Measurements from ENCODE around the gene FTO. TPM values are rescaled to one million over a fixed set of nuclear protein-coding genes. Genes with fewer than 3 reads are reported as not detected.
A peak's percentile ranks its signal among the peaks of the same experiment; 100 is the strongest.

The FTO gene
- total RNA-seq, 1 donor from 2014 or later = 98.6 TPM

DNA sequence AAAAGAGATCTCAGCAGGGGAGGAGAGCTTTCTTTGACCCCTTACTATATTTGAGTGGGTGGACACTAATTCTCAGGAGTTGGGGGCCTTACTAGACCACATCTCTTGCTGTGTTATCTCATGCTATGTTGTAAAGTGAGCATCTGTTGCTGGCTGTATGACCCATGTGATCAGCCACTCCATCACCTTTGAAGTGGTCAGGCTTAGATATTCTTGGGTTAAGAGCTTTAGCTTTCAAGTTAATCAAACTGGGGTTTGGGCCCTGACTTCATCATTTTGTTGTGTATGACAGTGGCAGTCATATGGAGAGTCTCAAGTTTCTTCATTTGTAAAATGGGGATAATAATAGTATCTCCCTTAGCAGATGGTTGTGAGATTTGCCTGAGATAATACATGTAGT, 201.1 kb downstream of the FTO start:
- no peak overlapping the region for H3K4me3 ChIP-seq
- DNase-seq (no peak), ATAC-seq (no peak)
- no peak overlapping the region for H3K27ac ChIP-seq
- H3K27me3 ChIP-seq (ENCODE audit: low read depth) = no peaks in the 10 kb centered on the region
- H3K9me3 ChIP-seq = no peaks in the 10 kb centered on the region
- H3K36me3 ChIP-seq = no peaks in the 10 kb centered on the region
- TF ChIP-seq, protein P1, sequence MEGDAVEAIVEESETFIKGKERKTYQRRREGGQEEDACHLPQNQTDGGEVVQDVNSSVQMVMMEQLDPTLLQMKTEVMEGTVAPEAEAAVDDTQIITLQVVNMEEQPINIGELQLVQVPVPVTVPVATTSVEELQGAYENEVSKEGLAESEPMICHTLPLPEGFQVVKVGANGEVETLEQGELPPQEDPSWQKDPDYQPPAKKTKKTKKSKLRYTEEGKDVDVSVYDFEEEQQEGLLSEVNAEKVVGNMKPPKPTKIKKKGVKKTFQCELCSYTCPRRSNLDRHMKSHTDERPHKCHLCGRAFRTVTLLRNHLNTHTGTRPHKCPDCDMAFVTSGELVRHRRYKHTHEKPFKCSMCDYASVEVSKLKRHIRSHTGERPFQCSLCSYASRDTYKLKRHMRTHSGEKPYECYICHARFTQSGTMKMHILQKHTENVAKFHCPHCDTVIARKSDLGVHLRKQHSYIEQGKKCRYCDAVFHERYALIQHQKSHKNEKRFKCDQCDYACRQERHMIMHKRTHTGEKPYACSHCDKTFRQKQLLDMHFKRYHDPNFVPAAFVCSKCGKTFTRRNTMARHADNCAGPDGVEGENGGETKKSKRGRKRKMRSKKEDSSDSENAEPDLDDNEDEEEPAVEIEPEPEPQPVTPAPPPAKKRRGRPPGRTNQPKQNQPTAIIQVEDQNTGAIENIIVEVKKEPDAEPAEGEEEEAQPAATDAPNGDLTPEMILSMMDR (IDR thresholded peaks at IDR 0.05) = no peak
- intact Hi-C loops (cut with DNase I) = no loop called here
- H3K4me1 ChIP-seq = peaks cover 15% of the 10 kb centered on the region

DNA sequence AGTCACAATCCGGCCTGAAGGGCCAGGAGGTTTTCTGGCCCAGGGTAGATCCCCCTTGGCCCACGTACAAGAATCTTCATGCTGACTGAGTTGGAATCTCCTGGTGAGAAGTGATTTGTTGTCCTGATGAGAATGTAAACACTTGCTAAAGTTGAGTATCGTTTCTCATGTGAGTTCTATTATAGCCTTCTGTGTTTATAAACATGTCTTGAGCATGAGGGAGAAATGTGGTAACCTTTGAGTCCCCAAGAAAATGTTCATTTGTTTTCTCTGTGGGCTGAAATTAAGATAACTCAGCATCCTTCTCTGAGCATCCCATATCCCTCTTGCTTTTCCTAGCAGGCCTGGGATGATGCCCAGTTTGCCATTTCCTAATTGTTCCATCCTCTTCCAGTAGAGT, 204.8 kb downstream of the FTO start:
- H3K4me1 ChIP-seq = peaks cover 15% of the 10 kb centered on the region
- DNase-seq (no peak), ATAC-seq (no peak)
- TF ChIP-seq, protein P1 (IDR thresholded peaks at IDR 0.05) = no peak
- no peaks in the 10 kb centered on the region for H3K27me3 ChIP-seq (ENCODE audit: low read depth)
- H3K36me3 ChIP-seq = no peaks in the 10 kb centered on the region
- no peak overlapping the region for H3K4me3 ChIP-seq
- intact Hi-C loops (cut with DNase I) = no loop called here
- H3K27ac ChIP-seq = no peak overlapping the region
- no peaks in the 10 kb centered on the region for H3K9me3 ChIP-seq

DNA sequence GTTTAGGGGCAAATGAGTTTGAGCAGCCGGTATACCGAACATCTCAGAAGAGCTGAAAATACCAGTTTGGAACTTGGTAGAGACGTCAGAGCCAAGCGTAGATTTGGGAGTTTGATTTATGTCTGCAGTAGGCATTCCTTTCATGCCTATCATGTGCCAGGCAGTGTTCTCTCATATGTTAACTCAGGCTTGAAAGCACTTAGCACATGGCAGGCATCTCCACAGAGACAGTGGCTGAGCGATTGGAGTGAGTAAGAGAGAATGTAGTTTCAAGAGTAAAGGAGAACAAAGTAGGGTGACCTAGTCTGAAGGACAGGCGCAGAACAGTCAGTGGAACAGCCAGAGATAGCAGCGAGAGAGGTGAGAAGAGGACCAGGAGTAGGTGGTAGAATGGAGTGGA, 207.0 kb downstream of the FTO start:
- DNase-seq = no peak
- no peaks in the 10 kb centered on the region for H3K27me3 ChIP-seq (ENCODE audit: low read depth)
- no peaks in the 10 kb centered on the region for H3K9me3 ChIP-seq
- intact Hi-C loops (cut with DNase I) = no loop called here
- H3K4me3 ChIP-seq = no peak overlapping the region
- no peaks in the 10 kb centered on the region for H3K36me3 ChIP-seq
- no peak overlapping the region for H3K27ac ChIP-seq
- TF ChIP-seq, protein P1 (IDR thresholded peaks at IDR 0.05) = no peak
- peak in 1 of 2 donors; percentile 52 for ATAC-seq
- H3K4me1 ChIP-seq = peaks cover 8% of the 10 kb centered on the region

DNA sequence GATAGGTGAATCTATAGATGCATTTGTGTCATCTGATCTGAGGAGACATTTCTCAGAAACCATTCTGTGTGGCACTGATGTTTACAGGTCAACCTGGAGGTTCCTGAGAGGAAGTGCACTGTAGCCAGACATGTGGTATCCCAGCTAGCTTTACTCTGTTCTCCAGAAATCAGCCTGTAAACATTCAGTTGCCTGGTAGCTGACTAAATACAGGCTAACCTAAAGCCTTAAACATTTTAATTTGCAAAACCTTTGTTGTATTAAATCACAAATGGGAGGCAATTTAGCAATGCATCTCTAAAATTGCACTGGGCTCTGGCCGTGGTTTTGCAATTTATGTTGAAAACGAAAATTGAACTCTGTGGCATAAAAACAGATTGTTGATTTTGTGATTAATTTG, 207.6 kb downstream of the FTO start:
- H3K27me3 ChIP-seq (ENCODE audit: low read depth) = no peaks in the 10 kb centered on the region
- H3K27ac ChIP-seq = no peak overlapping the region
- ATAC-seq (no peak), DNase-seq (no peak)
- peaks cover 8% of the 10 kb centered on the region for H3K4me1 ChIP-seq
- TF ChIP-seq, protein P1 (IDR thresholded peaks at IDR 0.05) = no peak
- H3K36me3 ChIP-seq = no peaks in the 10 kb centered on the region
- H3K9me3 ChIP-seq = no peaks in the 10 kb centered on the region
- no peak overlapping the region for H3K4me3 ChIP-seq
- intact Hi-C loops (cut with DNase I) = no loop called here

DNA sequence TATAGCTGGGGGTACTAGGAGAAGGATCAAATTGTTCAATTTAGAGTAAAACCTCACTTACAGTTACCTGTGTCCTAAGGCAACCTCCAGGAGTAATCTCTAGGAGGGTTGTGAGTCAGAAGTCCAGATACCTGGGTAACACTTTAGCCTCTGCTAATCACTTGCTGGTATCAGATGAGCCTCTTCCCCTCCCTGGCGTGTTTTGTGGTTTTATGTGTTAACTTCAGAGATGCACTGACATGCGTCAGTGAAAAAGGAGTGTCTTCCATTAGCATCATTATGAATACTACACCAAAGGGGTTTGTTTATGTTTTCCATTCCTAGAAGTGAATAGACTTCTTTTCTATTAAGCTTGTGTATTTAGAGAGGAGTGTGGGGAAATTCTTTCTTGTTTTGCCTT, 208.2 kb downstream of the FTO start:
- no peaks in the 10 kb centered on the region for H3K27me3 ChIP-seq (ENCODE audit: low read depth)
- TF ChIP-seq, protein P1 (IDR thresholded peaks at IDR 0.05) = no peak

More for the DNA sequence above, 208.2 kb downstream of the FTO start:
- Histone ChIP-seq H3K9me3 (no peaks in the 10 kb centered on the region), H3K36me3 (no peaks in the 10 kb centered on the region), H3K4me1 (peaks cover 8% of the 10 kb centered on the region), H3K27ac (no peak overlapping the region), H3K4me3 (no peak overlapping the region)
- intact Hi-C loops (cut with DNase I) = no loop called here
- DNase-seq (no peak), ATAC-seq (no peak)

All from lower lobe of right lung (tissue), 2 donors.